Measurements from ENCODE around the gene KCTD19.

KCTD19 gene

DNA sequence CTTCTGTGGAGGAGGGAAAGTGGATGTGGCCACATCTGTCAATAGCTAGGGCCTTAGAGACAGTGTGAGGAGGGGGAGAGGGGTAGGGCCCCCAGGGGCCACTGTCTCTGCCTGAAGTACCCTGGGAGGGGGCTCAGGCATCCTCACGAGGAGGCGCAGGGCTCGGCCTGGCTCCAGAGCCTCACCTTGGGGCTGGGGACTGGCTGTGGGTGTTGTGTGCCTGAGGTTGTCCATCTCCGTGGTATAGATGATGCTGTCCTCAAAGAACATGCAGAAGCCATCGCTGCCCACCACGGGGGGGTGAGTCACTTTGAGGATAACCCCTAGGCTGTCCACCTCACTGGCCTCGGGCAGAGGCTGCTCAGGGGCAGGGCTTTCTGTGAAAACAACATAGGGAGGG, 35.1 kb downstream of the KCTD19 start:
- no peak overlapping the region for H3K4me3 ChIP-seq (ENCODE audit: low read depth, low read length)
- TF ChIP-seq, protein P1, sequence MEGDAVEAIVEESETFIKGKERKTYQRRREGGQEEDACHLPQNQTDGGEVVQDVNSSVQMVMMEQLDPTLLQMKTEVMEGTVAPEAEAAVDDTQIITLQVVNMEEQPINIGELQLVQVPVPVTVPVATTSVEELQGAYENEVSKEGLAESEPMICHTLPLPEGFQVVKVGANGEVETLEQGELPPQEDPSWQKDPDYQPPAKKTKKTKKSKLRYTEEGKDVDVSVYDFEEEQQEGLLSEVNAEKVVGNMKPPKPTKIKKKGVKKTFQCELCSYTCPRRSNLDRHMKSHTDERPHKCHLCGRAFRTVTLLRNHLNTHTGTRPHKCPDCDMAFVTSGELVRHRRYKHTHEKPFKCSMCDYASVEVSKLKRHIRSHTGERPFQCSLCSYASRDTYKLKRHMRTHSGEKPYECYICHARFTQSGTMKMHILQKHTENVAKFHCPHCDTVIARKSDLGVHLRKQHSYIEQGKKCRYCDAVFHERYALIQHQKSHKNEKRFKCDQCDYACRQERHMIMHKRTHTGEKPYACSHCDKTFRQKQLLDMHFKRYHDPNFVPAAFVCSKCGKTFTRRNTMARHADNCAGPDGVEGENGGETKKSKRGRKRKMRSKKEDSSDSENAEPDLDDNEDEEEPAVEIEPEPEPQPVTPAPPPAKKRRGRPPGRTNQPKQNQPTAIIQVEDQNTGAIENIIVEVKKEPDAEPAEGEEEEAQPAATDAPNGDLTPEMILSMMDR (IDR thresholded peaks at IDR 0.05; ENCODE audit: low read depth, low read length): no peak

DNA sequence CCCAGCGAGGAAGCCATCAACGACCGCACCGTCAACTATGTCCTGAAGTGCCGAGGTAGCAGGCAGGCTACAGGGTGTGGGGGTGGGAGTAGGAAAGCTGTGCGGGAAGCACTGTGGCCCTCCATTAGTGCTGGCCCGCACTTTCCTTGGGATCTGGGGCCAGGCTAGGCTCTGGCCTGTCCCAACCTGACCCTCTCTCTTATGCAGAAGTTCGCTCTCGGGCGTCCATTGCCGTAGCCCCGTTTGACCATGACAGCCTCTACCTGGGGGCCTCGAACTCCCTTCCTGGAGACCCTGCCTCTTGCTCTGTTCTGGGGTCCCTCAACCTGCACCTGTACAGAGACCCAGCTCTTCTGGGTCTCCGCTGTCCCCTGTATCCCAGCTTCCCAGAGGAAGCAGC, 38.6 kb downstream of the KCTD19 start:
- no peak overlapping the region for H3K4me3 ChIP-seq (ENCODE audit: low read depth, low read length)
- TF ChIP-seq, protein P1 (IDR thresholded peaks at IDR 0.05; ENCODE audit: low read depth, low read length): no peak

DNA sequence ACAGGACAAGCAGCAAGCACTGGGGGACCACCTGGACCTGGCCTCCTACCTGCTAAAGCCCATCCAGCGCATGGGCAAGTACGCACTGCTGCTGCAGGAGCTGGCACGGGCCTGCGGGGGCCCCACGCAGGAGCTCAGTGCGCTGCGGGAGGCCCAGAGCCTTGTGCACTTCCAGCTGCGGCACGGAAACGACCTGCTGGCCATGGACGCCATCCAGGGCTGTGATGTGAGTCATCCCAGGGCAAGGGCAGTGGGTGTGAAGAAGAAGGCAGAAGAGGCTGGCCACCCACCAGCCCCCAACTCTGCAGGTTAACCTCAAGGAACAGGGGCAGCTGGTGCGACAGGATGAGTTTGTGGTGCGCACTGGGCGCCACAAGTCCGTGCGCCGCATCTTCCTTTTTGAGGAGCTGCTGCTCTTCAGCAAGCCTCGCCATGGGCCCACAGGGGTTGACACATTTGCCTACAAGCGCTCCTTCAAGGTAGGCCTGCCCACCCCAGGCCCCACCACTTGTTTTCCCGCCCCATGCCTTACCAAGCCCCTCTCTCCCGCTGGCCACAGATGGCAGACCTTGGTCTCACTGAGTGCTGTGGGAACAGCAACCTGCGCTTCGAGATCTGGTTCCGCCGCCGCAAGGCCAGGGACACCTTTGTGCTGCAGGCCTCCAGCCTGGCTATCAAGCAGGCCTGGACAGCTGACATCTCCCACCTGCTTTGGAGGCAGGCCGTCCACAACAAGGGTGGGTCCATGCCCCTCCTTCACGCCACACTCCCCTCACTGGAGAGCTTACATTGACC, 39.9 kb downstream of the KCTD19 start:
- TF ChIP-seq, protein P1 (IDR thresholded peaks at IDR 0.05; ENCODE audit: low read depth, low read length): no peak
- no peak overlapping the region for H3K4me3 ChIP-seq (ENCODE audit: low read depth, low read length)

DNA sequence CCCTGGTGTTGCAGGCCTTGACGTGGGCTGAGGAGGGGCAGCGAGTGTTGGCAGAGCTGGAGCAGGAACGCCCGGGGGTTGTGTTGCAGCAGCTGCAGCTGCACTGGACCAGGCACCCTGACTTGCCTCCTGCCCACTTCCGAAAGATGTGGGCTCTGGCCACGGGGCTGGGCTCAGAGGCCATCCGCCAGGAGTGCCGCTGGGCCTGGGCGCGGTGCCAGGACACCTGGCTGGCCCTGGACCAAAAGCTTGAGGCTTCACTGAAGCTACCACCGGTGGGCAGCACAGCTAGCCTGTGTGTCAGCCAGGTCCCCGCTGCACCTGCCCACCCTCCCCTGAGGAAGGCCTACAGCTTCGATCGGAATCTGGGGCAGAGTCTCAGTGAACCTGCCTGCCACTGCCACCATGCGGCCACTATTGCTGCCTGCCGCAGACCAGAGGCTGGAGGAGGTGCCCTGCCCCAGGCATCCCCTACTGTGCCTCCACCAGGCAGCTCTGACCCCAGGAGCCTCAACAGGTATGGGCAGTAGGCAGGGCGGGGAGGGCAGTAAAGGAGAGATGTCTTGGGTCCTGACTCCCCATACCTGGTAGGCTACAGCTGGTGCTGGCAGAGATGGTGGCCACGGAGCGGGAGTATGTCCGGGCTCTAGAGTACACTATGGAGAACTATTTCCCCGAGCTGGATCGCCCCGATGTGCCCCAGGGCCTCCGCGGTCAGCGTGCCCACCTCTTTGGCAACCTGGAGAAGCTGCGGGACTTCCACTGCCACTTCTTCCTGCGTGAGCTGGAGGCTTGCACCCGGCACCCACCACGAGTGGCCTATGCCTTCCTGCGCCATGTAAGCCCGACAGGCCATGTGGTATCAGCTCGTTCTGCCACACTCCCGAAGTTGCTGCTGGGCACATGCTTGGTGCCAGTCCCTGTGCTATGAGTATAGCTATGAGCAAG, 41.6 kb downstream of the KCTD19 start:
- H3K4me3 ChIP-seq (ENCODE audit: low read depth, low read length): no peak overlapping the region
- TF ChIP-seq, protein P1 (IDR thresholded peaks at IDR 0.05; ENCODE audit: low read depth, low read length): peak; percentile 35

DNA sequence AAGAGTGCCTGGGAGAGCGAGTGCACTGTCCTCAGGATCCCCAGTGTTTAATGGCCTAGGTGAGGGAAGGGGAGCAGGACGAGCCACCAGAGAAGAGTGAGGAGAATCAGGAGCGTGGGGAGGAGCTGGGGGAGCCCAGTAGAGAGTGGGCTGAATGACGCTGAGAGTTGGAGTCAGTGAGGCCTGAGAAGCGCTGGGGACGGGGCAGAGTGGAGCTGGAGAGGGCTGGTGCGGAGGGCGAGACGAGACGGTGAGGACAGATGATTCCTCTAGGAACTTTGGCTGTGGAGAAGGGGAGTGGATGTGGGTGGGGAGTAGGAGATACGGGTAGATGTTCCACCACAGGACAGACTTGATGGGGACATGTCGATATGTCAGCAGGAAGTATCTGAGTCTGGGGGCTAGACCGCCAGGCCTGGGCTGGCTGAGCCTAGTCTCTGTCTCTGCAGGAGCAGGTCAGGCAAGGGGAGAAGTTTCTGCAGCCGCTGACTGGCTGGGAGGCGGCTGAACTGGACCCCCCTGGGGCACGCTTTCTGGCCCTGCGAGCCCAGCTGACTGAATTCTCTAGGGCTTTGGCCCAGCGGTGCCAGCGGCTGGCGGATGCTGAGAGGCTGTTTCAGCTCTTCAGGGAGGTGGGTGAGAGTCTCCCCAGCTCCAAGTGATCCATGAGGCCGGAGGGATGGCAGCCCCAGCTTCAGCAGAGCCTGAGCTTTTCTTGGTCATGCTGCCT, 42.5 kb downstream of the KCTD19 start:
- no peak overlapping the region for H3K4me3 ChIP-seq (ENCODE audit: low read depth, low read length)
- TF ChIP-seq, protein P1 (IDR thresholded peaks at IDR 0.05; ENCODE audit: low read depth, low read length): no peak

DNA sequence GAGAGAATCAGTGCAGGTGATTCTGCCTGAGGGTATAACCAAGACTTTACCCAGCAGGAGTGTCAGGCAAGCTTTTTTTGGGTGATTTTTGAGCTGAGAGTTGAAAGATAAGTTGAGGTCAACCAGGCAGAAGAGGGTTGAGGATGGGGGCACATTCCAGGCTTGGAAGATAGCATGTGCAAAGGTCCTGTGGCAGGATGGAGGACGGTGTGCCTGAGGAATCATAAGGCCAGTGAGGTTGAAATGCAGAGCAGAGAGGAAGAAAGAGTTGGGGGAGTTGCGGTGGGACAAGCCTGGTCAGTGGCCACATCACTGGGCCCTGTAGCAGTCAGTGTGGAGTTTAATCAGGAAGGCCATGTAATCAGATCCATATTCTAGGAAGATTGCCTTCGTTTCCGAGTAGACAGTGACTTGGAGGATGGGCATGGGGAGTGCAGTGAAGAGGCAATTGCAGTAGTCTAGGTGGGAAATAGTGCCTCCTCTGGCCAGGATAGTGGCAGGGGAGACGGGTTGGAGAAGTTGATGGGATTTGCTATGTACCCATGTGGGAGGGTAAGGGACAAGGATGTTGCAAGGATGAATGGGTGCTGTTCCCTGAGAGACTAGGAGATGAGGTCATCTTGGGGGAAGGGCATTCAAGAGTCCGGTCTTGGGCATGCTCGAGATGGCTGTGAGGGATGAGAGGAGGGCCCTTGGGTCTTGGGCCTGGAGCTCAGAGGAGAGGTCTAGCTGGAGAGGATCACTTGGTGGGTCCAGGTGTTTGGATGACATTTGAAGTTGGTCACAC, 43.3 kb downstream of the KCTD19 start:
- no peak overlapping the region for H3K4me3 ChIP-seq (ENCODE audit: low read depth, low read length)
- TF ChIP-seq, protein P1 (IDR thresholded peaks at IDR 0.05; ENCODE audit: low read depth, low read length): no peak
